Putamen (tissue), 1 donor: ENCODE measurements around the gene ABCA4.

Experiments used
- DNase-seq: peaks from one replicate; pipeline ENCODE4 v3.0.0-alpha.2; 2016; ENCODE audit warnings: low spot score

Gene ABCA4

DNA sequence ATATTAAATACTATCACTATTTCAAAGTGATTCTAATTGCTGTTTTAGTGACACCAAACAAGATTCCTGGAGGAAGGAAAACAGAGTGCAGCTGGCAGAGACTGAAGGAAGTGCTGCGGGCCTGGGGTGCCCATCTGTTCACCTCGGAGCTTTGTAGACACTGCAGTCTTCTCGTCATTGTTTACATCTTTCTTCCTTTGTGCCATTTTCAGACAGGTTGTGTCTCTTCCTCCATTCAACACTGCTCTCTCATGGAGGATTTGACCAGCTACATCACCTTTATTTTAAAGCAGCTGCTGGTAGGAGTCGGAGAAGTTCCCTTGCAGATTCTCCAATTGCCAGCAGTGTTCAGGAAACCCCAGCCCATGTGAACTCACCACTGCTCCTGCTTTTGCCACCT lies 37.3 kb downstream of the ABCA4 start:
- DNase-seq = no peak

DNA sequence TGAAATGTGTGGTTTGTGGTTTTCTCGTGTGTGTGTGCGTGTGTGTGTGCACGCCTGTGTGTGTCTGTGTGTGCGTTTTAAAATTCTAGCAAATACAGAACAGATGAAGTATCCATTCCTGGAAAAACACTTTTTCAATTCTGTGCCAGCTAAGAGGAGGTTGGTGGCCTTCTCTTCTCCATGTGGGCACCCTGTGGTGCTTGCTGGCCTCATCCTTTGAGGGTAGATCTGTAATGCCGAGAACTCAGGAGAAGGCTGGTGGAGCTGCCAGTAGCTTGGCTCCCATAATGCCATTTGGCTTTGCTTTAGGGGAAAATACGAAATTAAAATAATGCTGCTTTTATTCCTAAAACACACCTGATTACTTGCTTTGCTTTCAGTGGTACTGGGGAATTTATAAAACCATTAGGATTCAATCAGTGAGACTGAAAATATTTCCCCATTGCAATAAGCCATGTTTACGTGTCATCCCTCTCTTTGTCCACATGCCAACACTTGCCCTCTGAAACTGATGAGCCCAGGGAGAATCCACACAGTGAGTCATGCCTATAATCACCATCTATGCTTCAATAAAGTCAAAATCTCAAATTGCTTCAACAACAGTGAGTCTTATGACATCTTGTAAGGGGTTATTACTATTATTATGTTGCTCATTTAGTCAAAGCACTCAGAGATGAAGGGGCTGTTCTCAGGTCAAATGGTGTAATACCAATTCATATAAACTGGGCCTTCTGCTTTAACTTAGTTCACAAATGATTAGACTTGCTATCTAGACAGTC lies 39.2 kb downstream of the ABCA4 start:
- no peak for DNase-seq

DNA sequence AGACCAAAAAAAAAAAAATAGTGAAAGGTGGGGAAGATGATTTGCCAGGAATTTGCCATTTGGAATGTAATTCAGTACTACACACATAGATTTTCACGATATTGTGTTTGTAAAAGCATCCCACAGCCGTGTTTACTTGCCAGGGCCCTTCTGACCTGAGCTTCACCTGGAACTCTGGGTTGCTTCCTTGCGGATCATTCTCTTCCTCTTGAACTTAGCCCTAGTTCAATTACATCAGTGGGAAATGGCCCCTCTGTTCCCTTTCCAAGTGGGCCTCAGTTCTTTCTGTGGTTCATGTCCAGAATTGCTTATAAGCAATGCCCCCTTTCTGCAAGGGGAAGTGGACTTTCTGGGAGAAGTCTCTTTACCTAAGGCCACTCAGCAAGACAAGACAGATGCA lies 41.0 kb downstream of the ABCA4 start:
- DNase-seq = no peak

DNA sequence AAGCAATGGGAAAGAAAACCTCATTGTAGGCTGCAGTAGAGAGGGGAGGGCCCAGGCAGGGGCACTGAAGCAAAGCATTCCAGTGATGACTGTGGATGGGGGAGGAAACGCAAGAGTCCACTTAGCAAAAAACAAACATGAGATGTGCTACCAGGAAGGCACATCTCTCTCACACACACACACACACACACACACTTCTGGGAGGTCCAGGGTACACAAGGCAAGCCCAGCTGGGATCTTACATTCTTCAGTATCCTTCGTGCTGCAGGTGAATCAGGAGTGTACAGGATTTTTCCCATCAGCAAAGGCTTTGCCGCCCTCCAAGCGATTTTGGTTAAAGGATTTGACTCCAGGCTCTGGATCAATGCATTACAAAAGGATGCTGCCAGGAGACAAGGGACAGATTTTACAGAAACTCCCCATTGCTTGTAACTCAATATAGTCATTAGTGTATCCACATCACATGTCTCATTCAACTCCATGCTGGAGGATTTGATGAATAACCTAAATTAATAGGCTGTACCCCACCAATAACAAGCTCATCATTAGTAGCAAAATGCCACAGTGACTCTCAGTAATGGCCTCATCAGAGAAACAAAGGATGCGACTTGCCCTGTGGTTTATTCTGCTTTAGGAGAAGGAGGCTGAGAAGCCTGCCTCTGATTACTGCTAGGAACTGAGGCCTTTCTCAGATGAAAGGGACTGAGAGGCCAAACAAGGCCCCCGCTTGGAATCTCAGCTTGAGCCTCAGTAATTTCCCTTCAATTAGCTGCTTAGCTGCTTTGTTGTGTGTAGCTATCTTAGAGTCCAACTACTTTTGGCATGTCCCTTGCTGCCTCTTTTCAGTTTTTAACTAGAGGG lies 41.6 kb downstream of the ABCA4 start:
- no peak for DNase-seq

DNA sequence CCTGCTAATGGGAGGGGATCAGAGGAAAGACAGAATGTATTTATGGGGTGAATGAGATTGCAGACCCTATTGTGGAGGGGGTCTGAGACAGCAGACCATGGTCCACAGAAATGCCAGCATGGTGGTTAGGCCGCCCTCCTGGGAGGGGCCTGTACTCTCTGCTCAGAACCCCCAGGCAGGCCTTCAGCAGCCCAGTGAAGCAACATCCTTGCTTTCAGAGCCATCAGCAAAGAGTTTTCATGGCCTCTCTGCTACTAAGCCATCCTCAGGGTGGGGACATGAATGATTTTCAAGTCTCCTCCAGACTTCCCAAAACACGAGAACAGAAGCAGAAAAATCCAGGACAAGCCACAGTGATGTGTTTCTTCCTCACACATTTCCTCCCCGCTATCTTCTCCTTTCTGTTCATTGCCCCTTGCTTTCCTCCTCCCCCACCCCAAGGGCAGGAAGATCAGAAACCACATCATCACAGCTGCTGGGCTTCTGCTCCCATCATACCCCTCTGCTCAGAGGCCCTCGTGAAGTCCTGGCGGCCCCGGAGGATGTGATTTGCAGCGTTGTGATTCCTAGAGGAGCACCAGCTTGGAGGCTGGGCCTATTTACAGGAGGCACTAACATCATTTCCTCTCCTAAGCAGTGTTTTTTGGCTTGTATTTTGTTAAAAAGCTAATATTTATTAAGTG lies 48.0 kb downstream of the ABCA4 start:
- DNase-seq = no peak

DNA sequence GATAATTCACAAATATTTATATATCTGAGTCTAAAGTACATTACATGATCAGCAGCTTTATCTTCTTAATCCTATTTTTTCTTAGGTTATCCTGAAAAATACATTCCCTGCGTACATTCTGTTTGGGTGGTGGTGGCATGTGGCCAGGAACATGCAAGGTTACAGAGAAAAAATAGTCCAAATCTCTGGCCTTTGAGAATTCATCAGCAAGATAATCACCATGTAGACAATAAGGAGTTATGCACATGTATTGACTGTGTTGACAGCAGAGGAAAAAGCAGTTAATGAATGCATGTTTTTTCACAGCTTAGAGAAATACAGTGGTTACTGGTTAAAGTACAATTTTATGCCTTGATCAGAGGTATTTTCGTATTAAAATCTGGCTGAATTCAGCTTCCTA lies 49.0 kb downstream of the ABCA4 start:
- DNase-seq = no peak

DNA sequence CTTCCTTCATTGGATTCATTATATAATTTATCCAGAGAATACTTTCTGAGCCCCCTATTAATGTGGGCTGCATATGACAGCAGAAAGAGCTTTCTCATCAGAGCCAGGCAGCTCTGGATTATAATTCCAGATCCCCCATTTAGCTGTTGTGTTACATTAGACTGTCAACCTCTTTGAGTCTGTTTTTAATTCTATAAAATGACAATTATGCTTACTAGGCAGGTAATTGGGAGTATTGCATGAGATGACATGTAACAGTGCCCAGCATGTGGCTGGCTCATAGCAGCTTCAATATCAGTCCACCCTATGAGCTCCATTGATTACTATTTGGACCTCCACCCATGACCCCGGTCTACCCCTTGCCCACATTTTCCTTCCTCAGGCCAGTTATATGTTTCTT lies 49.6 kb downstream of the ABCA4 start:
- DNase-seq = no peak

DNA sequence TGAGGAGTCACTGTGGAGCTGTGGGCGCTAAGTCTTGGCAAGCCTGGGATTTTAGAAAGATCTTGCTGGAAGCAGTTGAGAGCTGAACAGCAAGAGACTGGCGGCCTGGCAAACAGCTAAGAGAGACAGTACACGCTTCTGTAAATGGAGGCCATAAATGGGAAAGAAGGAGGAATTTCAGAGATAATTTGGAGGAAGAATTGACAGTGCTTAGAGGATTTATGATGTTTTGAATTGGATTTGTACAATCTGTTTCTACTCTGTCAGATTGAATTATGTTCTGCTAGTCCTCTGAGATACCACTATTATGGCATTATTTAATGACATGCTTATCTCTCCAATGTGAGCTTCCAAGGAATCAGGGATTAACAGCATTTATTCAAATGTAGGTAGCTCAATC lies 50.1 kb downstream of the ABCA4 start:
- no peak for DNase-seq

DNA sequence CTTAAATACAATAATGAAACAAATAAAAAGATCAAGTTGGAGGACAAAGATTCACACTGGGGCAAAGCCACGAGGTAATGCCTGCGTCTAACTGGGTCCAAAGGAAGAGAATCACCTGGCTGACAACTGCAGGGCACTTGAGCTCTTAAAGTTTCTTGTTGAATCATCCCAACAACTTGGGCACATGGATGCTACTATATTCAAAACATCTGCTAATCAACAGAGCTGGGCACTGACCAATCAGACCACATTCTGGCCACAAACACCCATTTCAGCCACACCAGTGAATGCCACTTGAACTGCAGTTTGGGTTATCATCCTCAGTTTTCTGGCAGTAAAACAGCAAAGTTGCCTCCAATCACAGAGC lies 51.0 kb downstream of the ABCA4 start:
- no peak for DNase-seq

DNA sequence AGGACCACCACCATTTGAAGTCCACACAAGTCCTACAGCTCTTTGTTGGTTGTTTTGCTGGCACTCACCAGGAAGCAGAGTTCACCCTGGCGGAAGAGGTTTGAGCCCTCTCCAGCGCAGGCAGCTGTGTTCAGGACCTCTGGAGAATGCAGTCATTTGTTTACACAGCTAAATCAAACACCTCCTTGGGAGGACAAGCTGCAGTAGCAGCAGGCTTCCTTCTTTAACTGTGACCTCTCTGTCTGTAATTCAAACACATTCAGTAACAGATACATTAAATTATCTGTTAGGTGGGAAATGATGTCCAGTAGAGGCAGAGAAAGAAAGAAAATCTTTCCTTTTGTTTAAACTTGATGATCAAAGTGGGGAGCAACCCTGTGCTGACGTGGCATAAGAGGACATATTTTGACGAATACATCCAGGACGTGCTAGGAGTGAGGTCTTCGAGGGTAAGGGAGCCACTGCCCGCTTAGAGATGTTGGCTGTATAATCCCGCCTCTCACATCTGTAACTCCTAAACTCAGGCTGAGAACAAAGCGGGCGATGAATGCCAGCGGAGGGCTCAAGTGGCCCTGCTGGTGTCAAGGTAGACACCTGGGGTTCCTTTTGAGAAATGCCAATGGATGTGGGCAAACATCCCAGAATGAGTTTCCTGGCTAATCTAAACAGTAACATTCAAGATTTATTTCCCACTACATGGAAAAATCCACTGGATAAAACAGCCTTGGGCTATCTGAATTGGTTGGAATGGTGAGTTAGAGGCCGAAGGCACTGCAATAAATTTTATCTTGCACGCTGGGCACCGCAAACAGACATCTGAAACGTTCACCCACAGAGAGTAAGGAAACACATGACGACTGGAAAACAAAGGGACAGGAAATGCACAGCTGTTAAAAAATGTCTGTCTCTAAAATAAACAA lies 51.7 kb downstream of the ABCA4 start:
- no peak for DNase-seq

DNA sequence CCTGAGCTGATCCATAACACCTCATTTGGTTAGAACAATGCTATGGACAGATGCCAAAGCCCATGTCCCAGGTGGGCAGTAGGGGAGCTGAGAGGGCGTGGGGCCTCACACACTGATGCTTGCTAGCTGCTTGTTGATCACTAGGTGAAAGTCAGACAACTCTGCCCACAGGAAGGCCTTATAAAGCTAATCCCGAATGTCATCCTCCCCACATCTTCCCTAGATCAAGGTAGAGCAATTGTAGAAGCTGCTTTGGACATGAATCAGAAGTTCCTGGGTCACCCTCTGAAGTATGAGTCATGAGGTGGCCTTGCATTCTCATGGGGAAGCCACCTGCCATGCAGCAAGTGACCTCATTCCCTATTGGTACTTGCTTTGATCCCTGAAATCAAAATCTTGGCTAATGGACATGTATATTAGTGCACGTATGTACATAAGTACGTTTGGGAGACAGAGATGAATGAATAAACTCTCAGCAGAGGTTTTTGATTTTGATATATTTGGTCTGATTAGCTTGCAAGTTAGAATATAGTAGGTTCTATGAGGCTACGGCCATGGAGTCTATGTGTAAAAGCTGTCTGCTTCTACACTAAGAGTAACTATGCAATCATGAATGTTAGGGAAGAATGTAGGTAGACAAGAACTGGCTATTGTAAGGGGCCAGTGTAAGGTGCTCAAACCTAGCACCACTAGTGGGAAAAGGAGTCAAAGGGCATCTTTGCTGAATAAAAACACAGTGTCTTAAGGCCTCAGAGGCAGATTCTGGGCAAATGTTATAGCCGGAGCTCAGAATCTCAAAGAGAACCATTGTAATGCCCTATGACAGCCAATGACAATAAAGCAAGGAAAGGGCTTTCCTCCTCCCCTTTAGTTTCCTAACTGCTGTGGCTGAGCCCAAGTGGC lies 52.6 kb downstream of the ABCA4 start:
- DNase-seq = no peak

DNA sequence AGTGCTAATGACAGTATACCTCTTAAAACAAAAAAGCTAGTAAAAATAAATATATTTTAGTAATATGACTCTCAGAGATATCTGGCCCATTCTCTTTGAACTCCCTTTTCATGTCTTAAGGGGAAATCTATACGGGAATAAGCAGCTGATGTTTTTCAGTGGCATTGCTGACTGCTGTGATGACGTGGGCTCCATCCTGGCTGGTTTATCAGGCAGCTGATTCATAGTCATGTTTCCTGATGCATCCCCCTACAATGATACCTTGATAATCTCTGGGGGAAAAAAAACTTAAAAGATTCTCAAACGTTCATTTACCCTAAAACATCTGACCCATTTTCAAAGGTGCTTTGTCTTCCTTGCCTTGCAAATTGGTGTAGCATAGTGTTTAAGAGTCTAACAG lies 53.8 kb downstream of the ABCA4 start:
- DNase-seq = no peak

DNA sequence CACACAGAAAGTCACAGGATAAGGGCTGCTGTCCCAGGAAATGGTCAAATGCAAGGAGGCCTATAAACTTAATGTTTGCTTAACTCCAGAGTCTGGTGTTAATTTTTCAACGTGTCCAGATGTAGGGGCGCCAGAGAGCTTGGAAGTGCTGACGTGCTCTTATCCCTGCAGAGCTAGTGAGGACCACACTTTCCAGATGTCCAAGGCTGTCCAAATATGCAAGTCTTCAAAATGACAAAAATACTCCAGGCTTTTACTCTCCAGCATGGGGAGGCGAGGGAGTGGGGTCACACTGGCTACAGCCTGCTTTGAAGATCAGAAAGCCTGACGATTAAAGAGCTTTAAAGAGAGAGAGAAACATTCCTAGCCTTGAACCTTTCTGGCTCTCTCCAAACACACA lies 57.6 kb downstream of the ABCA4 start:
- DNase-seq = peak; percentile 18

DNA sequence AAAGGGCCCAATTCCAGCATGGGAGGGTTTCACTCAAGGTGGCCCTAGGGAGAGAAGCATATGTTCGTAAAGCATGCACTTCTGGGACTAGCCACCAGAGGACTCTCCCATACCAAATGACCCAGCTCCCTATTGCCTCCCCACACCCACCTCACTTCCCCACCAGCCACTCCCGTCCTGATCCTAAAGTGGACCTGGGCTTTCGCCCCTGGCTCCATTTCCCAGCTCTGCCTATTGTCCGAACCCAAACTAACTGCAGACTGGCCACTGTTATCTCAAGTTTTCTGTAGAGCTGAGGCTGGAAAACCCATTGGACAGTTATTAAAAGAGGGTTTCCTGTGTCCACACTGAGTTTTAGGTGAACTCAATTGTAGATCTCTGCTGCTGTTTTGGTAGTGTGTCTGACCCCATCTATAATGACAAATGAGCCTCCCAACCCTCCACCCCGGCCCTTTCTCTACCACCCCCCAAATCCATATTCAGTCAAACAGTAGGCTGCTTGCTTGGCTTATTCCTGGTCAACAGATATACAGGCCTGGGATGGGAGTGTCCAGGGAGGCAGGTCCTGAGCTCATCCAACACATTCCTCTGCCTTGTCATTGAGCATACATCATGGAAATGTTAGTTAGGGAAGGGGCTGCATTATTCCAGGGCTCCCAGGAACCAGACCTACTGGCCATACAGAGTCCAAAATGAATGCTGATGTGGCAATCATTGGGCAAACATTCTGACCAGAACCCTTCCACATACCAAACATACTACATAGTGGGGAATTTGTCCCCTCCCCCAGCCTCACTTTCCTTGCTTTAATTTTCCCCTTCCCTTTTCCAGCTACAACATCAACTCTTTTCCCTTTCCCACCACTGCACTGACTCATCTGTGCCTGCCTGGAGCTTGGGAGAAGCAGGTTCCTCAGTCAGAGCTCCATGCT lies 59.2 kb downstream of the ABCA4 start:
- peak; percentile 43 for DNase-seq

DNA sequence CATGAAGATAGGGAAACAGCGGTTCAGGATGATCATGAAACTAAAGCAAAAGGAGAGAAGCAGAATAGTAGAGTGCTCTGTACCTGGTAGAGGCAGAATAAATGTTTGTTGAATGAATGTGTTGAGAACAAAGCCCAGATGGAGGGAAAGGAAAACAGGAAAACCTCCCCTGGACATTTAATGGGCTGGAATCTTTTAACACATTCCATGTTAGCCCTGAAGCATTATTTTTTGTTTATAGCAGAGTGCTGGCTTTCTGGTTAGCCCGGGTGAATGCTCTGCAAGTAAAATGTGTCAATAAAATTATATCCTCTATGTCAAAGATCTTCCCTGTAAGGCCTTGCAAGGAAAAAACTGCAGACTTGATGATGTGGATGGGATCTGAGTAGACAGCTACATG lies 60.2 kb downstream of the ABCA4 start:
- DNase-seq = no peak

DNA sequence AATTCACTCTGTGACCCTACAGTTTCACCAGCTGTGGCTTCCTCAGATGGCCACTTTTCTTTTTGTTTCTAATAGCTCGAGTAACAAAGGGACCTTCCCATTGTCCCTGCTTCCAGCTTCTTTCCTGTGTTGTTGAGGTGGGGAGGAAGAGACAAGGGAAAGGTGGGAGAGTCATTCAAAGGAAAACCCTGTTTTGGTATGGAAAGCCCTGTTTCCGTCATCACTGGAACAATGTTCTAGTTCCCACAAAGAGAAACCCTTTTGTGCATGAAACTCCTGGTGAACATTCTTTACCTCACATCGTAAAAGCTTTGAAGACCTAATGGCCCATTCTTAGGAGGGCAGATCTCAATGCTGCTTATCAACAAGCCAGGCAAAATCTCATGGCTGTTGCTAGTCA lies 62.2 kb downstream of the ABCA4 start:
- no peak for DNase-seq

DNA sequence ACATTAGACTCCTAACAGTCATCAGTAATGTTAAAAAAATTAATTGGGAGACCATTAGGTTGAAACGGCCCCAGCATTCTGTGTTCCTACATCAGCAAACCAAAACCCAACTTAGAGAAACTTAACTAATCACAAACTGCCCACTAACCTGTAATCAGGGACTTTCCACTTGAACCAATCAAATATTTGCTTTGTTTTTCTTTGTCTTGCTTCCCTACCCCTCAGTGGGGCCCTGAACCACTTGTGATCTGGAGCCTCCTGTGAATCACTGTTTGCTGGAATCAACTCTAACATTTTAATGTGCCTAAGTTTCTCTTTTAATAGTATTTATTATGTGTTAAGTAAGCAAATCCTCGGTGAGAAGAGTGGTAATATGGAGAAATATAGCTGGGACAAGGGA lies 64.0 kb downstream of the ABCA4 start:
- DNase-seq = no peak

DNA sequence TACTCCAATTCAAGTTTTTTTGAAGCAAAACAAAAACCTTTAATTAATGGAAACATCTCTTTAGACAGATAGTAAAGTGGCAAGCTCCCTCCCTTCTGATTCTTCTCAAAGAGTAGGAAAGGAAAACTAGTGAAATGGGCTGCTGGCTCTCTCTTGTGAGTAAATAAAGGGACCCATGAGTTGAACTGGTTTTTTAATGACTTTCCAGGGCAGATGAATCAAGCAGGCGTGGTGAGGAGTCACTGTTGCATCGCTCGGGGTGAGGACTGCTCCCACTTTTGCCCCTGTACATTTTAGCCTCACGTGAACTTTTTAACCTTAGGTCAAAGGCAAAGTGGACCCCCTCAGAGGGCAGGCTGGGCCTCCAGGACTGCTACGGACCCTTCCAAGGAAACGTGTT lies 64.8 kb downstream of the ABCA4 start:
- no peak for DNase-seq

DNA sequence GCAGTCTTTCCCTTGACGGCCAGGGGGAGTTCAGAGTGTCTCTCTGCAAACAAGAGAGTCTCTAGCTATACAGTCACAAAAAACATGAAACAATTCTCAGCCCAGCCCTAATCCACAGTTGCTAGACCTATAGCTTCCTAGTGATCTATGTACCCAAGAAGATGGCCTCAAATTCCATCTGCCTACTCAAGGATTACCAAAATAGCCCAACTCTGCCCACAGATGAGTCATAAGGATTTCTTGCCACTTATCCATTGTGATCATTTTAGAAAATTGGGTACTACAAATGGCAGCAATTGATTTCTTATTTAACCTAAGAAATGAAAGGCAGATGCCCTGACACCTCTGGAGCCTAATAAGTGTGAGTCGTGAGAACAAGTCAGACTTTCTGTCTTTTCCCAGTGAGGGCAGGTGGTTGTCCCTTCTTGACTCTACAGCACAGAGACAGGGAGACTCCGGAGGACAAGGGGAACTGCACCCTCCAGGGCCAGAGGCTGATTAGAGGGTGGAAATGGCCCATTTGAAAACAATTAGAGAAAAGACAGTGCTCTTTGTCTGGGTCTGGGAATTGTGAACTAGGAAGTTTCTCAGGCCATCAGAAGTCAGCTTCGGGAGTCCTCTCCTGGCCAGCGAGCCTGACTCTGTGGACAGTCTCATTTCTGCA lies 65.4 kb downstream of the ABCA4 start:
- DNase-seq = no peak
